GM12892 (cell line): Measurements from ENCODE around the gene HELT.

Source experiments
- DNase-seq: peaks from one replicate; pipeline ENCODE4 v3.0.0; 2011; ENCODE audit not compliant: insufficient read length
- FAIRE-seq: peaks from 2 replicates; lab custom pipeline; 2011; peaks lifted over from hg19 to GRCh38; lab: Jason Lieb, UNC
- POLR2A ChIP-seq: IDR thresholded peaks from 2 replicates; pipeline ENCODE4 v1.6.1; 2011; ENCODE audit warnings: low read depth, low read length, control low read depth
- POLR2AphosphoS5 ChIP-seq: IDR thresholded peaks from 2 replicates; pipeline ENCODE4 v1.6.1; 2011; ENCODE audit warnings: low read depth, low read length, control low read depth
- TAF1 ChIP-seq: IDR thresholded peaks from 2 replicates; pipeline ENCODE4 v1.6.1; 2011; ENCODE audit warnings: low read depth, mild to moderate bottlenecking, control low read depth, low read length, borderline replicate concordance

HELT gene

GRCh38 chr4:185053746-185054145 is 35.5 kb downstream of the HELT start:
- DNase-seq (no peak), FAIRE-seq (no peak)

GRCh38 chr4:185054272-185054671 is 36.0 kb downstream of the HELT start:
- FAIRE-seq (no peak), DNase-seq (no peak)
- no peak for TF ChIP-seq POLR2AphosphoS5
- no peak for TF ChIP-seq POLR2A
- no peak for TF ChIP-seq TAF1

More at GRCh38 chr4:185053746-185054145, 35.5 kb downstream of the HELT start:
- no peak for TF ChIP-seq TAF1
- TF ChIP-seq POLR2A: no peak
- no peak for TF ChIP-seq POLR2AphosphoS5

GRCh38 chr4:185054886-185055285 is 36.6 kb downstream of the HELT start:
- TF ChIP-seq POLR2A: no peak
- no peak for TF ChIP-seq TAF1
- TF ChIP-seq POLR2AphosphoS5: no peak
- FAIRE-seq (no peak), DNase-seq (no peak)

- FAIRE-seq (no peak), DNase-seq (no peak)
- TF ChIP-seq POLR2AphosphoS5: no peak
- TF ChIP-seq POLR2A: no peak
- TF ChIP-seq TAF1: no peak
These were observed 43.3 kb downstream of the HELT start for GRCh38 chr4:185061610-185062009.

- no peak for FAIRE-seq
- TF ChIP-seq POLR2AphosphoS5 (no peak), TAF1 (no peak), POLR2A (no peak)
- DNase-seq: no peak
These were observed 44.3 kb downstream of the HELT start for GRCh38 chr4:185062606-185063005.

- TF ChIP-seq POLR2A: no peak
- FAIRE-seq (no peak), DNase-seq (no peak)
These were observed 47.9 kb downstream of the HELT start for GRCh38 chr4:185066179-185066578.

- no peak for TF ChIP-seq TAF1
- TF ChIP-seq POLR2AphosphoS5: no peak
- no peak for TF ChIP-seq POLR2A
- FAIRE-seq (no peak), DNase-seq (no peak)
These were observed 50.5 kb downstream of the HELT start for GRCh38 chr4:185068837-185069236.
